ENCODE data around the gene AEBP1. TPM values are rescaled to one million over a fixed set of nuclear protein-coding genes. Genes with fewer than 3 reads are reported as not detected.
A peak's percentile ranks its signal among the peaks of the same experiment; 100 is the strongest.

The AEBP1 gene
- polyA plus RNA-seq, 3 donors = 57.3 to 60.0 (median 59.1) TPM

- DNase-seq (ENCODE audit: low read depth in 3 of 3, low spot score in 2 of 3) = no peak
These were observed 37.6 kb upstream of the AEBP1 start for GRCh38 chr7:44066494-44067063.

DNA sequence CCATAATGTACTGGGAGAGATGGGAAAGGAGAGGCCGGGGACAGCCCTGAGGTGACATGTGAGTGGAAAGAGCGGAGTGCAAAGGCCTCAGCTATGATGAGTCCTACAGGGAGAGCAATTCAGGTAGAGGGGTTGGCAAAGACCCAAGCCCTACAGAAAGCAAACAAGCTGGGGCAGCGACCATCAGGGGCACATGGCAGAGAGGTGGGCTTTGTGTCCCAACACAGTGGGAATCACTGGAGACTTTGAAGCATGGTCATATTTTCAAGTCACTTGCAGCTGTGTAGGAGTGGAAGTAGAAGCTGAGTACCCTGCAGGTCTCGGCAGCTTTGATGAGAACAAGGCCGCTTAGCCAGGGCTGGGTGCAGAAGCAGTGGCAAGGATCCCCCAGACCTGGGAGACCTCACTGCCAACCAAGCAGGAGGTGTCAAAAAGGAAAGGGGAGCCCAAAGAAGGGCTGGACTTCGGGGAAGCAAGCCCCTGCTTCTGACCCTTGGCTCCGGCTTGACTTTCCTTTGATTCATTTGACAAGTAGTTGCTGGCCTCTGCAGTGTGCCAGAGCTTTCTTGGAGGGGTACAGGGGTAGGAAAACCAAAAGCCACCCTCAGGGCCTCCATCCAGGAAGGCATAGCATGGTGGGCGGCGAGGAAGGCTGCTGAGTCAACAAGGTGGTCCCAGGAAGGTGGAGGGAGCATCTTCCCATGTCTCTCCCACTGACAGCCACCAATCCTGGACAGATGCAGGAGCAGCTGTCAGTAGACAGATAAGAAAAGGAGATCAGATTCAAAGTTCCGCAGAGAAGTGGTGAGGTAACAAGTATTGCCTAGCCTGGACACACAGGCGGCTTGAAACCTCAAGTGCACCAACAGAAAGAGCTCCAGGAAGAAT is 36.8 kb upstream of the AEBP1 start:
- DNase-seq (ENCODE audit: low read depth in 3 of 3, low spot score in 2 of 3) = no peak

DNA sequence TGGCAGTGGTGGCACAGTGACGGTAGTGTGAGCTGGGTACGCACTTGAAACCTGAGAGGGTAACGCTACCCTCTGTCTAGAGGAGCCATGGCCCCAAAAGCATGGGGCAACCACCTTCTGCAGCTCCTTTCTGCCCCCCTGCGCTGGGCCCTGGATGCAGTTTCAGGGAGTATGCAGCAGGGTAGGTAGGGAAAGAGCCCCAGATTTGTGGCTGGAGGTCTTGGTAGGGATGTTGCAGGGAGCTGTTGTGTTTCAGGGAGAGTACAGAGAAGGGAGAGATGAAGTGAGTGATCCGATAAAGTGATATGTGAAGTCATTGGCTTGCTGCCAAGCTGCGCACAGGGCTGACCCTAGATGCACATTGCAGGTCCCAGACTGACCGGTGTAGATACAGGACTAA is 36.1 kb upstream of the AEBP1 start:
- DNase-seq (ENCODE audit: low read depth in 3 of 3, low spot score in 2 of 3) = no peak

DNA sequence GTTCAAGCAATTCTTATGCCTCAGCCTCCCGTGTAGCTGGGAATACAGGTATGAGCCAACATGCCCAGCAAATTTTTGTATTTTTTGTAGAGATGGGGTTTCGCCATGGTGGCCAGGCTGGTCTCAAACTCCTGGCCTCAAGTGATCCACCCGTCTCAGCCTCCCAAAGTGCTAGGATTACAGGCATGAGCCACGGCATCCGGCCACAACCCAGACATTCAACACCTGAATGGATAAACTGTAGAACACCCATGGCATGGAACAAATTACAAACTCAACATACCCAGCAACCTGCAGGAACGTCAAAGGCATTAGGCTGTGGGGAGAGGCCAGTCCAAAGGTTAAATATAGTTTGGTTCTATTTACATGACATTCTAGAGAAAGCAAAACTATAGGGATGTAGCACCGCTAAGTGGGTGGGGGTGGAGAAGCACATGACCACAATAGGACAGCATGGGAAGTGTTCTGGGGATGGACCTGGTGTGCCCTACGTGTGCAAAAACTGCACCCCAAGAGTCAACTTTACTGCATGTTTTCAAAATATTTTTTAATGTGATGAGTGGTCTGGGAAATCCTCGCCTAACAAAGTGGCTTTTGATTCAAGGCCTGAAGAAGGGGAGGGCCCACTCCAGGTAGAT is 32.3 kb upstream of the AEBP1 start:
- DNase-seq (ENCODE audit: low read depth in 3 of 3, low spot score in 2 of 3) = no peak

DNA sequence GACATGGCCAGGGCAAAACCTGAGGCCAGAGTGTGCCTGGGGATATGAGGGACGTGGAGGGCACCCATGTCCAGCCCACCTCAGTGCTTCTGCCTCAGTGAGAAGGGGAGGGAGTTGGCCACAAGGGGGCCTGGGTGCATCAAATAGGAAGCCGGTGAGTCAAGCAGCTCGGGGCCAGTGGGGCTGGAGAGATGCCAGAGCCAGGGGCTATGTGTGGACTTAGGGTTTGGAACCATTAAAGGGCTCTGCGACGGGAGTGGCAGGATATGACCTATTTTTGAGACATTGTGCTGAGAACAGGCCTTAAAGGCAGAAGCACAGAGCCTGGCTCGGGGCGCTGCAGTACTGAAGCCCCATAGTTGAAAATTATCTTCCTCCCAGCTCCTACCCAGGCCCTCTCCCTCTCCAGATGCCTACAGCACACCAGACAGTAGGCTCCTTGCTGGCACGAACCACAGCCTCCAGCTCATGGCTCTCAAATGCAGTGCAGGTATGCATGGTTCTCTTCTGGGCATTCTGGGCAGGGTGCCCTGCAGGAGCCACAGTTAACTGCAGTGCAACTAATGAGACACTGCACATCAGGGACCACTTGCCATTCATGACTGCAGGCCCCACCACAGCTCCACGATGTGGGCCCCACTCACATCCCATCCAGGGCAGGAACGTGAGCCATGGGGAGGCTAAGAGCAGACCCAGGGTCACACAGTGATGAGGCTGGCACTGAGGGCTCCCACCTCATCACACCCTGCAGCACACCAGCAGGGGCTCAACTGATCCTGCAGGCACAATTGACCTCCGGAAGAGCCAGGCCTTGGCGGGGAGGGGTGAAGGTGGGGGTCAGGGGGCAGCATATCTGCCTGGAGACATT is 31.5 kb upstream of the AEBP1 start:
- DNase-seq (ENCODE audit: low read depth in 3 of 3, low spot score in 2 of 3) = no peak

- DNase-seq (ENCODE audit: low read depth in 3 of 3, low spot score in 2 of 3) = no peak
These were observed 30.3 kb upstream of the AEBP1 start for GRCh38 chr7:44073664-44074348.

- DNase-seq (ENCODE audit: low read depth in 3 of 3, low spot score in 2 of 3) = no peak
These were observed 29.8 kb upstream of the AEBP1 start for GRCh38 chr7:44074349-44074695.

GRCh38 chr7:44075296-44076075 is 28.7 kb upstream of the AEBP1 start:
- DNase-seq (ENCODE audit: low read depth in 3 of 3, low spot score in 2 of 3) = no peak

DNA sequence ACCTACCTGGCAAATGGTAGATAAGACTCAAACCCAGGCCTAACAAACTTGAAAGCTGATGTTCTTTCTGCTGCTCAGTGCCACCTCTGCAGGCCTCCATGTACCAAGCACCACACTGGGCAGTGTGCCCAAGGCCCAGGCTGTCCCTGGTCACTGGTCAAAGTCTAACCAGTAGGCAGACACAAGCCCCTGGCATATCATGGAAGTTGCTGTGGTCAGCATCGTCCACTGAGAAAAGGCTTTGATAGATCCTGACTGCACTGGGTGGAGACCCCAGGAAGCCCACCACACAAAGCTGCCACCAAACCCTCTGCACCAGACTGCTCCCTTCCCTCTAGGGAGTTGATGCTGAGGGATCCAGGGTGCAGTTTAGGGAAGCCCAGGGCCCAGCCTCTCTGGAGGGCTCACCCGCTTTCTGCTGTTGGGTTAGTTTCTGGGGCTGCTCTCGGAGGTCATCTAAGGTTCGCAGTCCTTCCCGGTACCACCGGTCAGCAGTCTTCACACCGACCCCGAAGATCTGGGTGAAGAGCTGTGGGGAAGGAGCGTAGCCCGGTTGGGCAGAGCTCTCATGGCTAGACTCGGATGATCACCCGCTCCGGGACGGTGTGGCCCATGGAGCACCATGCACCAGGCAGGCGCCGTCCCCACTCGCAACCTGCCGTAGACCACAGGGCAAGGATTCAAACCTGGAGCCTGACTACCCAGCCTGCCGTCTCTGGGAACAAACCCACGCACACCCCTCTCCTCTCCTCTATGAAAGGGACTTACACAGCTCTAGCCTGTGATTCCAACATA is 27.8 kb upstream of the AEBP1 start:
- no peak for DNase-seq (ENCODE audit: low read depth in 3 of 3, low spot score in 2 of 3)

- no peak for DNase-seq (ENCODE audit: low read depth in 3 of 3, low spot score in 2 of 3)
These were observed 27.1 kb upstream of the AEBP1 start for GRCh38 chr7:44077061-44077460.

GRCh38 chr7:44077681-44078091 is 26.5 kb upstream of the AEBP1 start:
- no peak for DNase-seq (ENCODE audit: low read depth in 3 of 3, low spot score in 2 of 3)

DNA sequence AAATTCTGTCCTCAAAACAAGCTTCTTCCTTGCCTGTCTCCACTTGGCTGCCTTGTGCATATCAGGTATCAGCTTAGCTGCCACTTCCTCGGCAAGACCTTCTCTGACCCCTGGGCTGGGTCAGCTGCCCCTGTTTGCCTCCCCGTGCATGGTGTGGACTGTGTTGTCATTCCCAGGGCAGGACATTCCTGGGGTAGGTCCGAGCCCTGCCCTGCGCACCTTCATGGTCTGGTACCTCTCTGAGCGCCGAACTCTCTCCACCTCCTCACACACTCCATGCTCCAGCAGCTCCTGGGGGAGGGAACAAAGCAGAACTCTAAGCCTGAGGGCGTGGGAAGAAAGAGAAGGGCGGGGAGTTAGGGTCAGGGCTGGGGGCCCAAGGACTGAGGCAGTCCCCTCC is 25.6 kb upstream of the AEBP1 start:
- peak in 2 of 3 donors; percentile 45 to 46 for DNase-seq (ENCODE audit: low read depth in 3 of 3, low spot score in 2 of 3)

DNA sequence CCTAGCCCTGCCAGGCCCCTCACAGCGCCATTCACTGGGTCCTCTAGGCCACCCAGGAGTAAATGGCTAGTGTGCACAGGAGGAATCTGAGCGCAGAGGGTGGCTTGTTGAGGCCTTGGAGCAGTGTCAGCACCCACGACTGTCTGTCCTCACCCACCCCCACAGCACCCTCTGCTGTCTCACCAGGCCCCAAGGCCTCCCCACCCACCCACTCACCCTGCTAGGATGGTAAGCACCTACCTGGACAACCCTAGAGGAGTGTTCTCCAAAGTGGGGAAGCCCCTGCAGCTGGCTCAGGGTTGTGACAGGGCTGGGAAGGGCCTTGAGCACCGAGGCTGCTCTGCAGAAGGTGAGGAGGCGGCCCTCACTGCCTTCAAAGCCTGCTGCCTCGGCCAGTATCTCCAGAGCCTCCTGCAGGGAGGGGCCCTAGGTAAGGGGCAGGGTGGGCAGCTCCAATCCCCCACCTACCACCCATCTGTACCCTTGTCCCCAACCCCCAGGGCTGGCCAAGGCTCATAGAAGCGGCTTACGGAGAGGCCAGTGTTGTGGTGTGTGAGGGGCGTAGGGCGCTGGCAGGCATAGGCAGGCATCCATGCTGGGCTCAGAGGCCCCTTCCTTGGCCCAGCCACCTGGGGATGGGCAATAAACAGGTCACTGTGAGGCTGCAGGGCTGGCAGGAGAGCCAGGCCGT is 24.7 kb upstream of the AEBP1 start:
- DNase-seq (ENCODE audit: low read depth in 3 of 3, low spot score in 2 of 3) = no peak

DNA sequence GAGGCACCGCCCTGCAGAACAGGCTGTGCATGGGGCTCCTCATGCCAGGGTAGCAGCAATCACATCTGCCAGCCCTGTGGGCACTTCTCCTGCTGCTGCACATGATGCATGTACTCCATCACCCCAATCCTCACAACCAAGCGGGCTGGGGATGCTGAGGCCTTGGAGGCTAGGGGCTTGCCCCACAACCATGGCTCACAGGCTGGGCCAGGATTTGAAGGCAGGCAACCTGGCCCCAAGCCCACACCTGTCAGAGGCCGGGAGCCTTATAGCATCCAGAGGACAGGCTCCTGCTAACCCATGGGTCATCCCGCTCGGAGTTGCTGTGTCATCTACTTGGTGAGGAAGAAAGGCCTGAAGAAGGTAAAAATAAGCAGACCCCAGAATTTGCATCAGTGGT is 24.0 kb upstream of the AEBP1 start:
- DNase-seq (ENCODE audit: low read depth in 3 of 3, low spot score in 2 of 3) = no peak

DNA sequence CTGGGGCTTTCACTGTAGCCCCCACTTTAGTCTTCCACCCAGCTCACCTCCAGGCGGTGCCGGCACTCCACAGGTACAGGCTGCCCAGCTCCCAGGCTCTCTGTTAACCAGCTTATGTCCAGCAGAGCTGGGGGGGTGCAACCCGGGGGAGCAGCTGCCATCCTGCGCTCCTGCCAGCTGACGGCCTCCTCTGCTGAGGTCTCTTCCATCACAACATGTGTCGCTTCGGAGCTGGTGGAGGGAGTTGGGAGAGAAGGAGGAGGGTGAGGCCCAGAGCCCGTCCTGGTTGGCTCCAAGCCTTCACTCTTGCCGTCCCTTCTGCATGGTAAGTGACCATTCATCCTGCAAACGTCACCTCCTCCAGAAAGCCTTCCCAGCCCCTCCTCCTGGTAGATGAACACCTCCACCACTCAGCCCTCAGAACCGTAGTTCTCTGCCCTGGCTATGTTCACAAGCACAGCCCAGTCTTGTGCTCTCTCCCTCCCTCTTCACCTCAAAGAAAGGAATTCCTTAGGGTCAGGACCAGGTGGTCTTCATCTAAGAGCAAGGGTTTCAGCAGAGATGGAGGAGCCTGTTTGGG is 23.4 kb upstream of the AEBP1 start:
- no peak for DNase-seq (ENCODE audit: low read depth in 3 of 3, low spot score in 2 of 3)

DNA sequence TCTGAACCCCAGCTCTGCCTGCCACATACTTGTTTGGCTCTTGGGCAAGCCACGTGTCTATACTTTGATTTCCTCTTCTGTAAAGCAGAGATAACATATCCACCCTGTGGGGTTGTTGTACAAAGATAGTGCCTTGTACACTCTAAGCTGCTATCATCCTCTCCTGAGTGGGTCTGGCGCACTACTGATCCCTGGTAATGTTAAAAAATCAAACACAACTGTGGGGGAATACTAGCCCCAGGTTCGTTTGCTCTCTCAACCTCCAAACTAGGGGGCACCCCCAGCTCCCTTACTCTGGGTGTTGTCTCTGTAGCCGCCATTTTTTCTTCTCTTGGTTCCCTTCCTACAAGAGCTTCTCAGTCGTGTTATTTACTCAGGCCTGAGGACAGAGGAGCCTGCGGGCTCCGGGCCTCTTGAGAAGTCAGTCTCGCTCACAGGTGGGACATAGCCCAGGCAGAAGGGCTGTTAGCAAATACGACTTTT is 22.8 kb upstream of the AEBP1 start:
- no peak for DNase-seq (ENCODE audit: low read depth in 3 of 3, low spot score in 2 of 3)

GRCh38 chr7:44082541-44083207 is 21.5 kb upstream of the AEBP1 start:
- peak; percentile 87 to 97 (median 93) for DNase-seq (ENCODE audit: low read depth in 3 of 3, low spot score in 2 of 3)

Measured in right renal cortex interstitium (tissue), 3 donors.